GM21526 (cell line): ENCODE data around the gene UNC5A.

Source experiments
- ATAC-seq: cut with Tn5 transposase; IDR thresholded peaks from one replicate; pipeline ENCODE4 v1.9.1; 2021; ENCODE audit warnings: moderate library complexity; ENCODE audit not compliant: unreplicated experiment, low FRiP score

UNC5A gene

DNA sequence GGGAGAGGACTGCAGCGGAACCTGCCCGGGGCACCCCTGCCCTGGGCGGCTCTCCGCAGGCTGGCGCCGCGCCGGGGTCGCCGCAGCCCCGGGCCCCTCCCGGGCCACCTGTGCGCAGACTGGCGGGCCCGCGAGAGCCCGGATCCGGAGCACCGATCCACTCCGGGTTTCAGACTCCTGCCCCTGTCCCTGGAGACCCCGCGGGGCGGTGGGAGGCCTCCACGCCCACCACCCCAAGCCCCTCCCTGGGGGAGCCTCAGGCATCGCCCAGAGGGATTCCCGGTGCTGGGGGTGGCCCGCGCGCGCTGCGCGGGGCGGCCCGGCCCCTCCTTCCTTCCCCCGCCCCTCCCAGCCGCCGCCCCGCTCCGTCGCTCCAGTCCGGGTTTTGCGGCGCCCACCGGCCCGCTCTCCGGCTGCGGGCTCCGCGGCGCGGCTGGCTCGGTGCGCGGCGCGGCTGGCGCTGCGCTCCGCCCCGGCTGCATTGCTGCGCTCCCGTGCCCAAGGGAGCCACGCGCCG lies at the start of gene UNC5A:
UNC5A (plus strand) TSS at position 479 of the 517 bp plus-strand sequence. CDS start 192 bp downstream, outside the sequence.
- ATAC-seq: no peak

DNA sequence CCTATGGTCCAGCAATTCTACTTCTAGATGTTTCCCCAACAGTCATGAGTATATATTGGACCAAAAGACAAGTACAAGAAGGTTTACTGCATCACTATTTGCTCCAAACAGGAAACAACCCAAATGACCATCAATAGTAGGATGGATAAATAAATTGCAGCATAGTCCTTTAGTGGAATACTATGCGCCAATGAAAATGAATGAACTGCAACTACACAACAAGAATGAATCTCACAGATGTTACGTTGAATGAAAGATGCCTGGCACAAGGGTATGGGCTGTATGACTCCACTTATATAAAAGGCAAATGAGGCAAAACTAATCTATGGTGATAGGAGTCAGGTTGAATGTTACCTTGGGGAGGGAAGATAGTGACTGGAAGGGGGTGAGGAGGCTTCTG lies 48.6 kb upstream of the UNC5A start:
- no peak for ATAC-seq

DNA sequence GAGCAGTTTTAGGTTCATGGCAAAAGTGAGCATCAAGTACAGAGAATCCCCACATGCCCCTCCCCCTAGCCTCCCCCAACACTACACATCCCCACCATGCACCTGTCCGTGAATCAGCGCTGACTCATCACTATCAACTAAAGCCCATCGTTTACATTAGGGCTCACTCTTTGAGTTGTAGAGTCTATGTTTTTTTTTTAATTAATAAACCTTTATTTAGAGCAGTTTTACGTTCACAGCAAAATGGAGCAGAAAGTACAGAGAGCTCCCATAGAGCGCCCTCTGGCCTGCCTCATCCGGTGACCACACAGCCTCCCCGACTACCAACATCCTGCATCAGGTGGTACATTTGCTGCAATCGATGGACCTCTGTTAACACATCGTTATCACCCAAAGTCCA lies 47.9 kb upstream of the UNC5A start:
- ATAC-seq: no peak

DNA sequence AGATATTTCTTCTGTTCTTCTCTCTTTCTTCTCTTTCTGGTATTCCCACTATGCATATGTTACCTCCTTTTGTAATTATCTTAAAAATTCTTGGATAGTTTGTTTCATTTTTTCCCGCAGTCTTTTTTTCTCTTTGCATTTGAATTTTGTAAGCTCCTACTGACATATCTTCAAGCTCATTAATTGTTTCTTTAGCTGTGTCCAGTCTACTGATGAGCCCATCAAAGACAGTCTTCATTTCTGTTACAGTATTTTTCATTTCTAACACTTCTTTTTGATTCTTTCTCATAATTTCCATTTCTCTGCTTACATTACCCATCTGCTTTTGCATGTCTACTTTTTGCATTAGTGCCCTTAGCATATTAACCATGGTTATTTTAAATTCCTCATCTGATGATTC lies 44.7 kb upstream of the UNC5A start:
- ATAC-seq: no peak

DNA sequence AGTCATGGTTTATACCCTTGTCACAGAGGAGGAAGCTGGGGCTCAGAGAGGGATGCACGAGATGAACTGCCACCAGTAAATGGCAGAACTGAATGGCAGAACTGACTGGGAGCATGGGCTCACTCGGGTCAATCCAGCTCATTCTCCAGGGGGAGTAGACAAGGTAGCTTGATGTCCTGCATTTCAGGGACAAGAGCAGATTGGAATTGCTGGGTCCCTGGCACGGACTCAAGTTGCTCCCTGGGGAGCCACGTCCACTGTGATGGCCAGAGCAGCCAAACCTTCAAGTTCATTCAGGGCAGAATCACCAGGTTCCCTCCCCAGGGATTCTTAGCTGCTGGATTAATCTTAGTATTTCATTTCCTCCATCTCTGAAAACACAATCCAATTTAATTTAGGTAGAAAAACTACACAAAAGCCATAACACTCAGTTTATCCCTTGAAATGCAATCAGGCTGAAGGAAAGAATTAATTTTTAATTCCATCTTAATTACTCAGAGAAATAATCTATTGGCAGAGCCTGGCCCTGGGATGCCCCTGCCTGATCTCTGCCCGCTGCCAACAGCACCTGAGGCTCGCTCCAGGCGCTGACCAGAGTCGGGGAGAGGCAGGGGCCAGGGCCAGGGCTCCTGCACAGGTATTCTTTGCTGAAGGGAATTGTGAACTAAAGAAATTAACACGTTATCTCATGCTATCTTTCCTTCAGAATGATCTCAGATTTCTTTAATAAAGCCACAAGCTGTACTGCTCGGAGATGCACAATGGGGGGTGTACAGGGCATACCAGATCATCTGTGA lies 42.0 kb upstream of the UNC5A start:
- no peak for ATAC-seq

DNA sequence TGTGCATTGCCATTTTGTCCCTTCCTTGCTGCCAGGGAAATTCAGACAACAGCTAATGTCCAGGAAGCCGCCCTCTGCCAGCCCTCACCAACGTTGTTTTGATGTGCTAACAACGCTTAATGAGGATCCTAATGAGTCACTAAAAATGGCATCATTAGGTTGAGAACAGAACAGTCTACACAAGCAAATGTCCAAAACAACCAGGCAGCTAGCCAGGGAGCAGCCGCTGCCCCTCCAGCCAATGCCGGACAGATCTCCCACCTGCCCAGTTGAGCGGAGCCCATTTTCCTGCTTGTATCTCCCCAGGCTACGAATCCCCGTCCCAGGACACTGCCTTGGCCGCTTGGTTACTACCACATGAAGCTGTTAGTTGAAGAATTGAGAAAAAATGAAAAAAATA lies 40.4 kb upstream of the UNC5A start:
- no peak for ATAC-seq

DNA sequence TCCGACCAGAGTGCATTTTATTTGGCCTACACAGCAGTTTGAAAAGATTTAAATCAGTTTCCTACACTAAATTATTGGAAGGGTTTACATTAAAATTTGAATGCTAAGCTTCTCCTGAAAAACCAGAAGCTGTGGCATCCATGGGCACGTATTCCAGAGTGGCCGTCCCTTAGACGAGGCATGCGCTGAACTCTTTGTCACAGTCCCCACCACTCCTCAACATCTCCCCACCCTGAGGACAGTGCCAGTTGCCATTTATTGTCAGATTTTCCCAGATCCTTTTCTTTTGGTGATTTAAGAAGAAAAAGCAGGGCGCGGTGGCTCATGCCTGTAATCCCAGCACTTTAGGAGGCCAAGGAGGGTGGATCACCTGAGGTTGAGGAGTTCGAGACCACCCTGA lies 39.9 kb upstream of the UNC5A start:
- no peak for ATAC-seq

DNA sequence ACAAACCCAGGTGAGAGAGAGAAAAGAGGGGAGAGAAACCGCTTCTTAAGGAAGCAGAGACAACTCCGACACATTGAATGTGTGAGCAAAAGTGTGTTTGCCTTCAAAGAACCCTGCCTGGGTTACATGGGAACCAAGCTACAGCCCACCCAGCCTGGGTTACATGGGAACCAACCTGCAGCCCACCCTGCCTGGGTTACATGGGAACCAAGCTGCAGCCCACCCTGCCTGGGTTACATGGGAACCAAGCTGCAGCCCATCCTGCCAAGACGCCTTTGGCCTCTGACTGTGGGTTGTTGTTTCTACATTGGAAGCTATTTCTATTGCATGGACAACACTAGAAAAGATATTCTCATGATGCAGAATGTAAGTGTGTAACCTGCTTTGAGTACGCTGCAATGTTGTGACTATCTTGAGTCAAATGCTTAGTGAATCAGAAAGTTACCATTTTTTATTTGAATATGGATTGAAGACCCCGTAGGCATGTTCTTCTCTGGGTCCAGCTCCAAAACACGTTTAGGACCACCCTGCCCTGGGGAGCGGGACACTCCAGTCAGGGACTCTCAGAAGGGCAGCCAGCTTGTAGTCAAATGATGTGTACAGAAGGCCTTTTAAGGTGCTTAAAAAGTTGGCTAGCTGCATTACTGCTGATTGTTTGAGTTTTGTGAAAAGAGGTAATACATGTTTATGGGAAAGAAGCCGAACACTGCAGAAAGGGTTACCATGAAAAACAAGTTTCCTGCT lies 39.1 kb upstream of the UNC5A start:
- no peak for ATAC-seq

DNA sequence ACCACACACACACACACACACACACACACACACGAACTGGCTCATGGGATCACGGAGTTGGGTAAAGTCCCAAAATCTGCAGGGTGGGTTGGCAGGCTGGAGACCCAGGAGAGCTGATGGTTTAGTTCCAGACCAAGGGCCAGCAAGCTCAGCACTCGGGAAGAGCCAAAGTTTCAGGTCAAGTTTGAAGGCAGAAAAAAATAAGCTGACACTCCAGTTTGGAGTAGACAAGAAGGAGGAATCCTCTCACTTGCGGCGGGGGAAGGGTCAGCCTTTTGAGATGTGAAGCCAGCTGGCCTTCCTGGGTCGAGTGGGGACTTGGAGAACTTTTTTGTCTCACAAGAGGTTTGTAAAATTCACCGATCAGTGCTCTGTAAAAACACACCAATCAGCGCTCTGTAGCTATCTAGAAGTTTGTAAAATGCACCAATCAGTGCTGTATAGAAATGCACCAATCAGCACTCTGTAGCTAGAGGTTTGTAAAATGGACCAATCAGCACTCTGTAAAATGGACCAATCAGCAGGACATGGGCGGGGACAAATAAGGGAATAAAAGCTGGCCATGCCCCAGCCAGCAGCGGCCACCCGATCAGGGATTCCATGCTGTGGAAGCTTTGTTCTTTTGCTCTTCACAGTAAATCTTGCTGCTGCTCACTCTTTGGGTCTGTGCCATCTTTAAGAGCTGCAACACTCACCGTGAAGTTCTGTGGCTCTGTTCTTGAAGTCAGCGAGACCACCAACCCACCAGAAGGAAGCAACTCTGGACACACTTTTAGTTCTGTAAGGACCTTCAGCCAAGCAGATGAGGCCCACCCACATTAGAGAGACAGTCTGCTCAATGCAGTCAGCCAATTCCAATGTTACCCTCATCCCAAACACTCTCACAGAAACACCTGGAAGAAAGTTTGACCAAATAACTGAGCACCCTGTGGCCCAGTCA lies 37.8 kb upstream of the UNC5A start:
- no peak for ATAC-seq

DNA sequence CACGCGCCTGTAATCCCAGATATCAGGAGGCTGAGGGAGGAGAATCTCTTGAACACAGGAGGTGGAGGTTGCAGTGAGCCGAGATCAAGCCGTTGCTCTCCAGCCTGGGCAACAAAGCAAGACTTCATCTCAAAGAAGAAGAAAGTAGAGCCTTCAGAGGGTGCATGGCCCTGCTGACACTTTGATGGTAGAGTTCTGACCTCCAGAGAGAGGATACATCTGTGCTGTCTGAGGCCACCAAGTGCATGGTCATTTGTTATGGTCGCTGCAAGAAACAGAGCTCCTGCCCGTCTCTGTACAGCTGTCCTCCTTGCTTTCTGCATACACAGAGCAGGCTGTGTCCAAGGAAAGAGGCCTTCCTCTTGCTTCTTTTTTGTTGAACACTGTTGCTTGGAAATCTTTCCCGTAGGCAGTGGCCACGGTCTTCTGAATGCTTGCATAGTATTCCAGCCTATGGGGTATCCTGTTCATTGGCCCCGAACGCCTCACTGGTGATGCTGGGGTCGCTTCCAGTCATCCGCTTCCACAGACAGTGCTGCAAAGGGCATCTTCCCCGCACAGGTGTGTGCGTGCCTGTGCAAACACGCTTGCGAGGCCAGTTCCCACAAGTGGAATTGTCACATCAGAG lies 36.8 kb upstream of the UNC5A start:
- ATAC-seq: no peak

DNA sequence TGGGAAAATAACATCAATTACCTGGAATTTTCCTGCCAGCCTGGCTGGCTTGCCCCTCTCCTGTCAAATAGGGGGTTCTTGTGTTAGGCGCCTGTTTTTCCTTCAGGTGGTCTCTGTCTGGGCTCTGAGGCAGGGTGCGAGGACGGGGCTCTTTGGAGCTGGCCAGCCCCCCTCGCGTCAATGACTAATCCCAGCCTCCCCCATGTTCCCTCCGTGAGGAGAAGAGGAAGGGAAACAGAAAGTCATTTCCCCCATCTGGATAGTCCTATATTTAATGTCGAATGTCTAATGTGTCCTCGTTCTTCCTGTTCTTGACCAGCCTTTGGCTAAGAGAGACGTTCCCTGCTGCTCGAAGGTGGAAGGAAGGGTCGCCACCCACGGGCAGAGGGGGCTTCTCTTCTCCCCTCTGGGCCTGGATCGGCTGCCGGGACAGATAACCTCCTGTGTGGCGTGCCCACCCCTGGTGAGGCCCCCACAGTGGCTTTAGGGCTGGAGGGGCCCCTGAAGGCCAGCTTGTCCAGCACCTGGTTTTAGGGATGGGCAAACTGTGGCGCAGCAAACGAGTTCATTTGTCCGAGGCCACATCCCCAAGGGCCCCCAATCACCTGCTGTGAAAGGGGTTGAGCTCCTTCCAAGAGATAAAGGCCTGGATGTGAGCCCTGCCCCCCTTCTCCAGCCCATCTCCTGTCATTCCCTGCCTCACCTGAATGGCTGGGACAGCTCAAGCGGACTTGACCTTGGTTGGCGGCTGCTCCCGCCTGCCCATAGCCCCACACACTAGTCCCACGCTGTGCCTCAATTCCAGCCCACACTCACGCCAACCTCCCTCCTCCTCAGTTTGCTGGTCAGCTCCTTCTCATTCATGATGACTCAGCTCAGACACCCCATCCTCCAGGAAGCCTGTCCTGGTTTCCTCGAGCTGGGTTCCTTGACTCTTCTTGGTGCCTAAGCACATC lies 35.9 kb upstream of the UNC5A start:
- ATAC-seq: no peak

DNA sequence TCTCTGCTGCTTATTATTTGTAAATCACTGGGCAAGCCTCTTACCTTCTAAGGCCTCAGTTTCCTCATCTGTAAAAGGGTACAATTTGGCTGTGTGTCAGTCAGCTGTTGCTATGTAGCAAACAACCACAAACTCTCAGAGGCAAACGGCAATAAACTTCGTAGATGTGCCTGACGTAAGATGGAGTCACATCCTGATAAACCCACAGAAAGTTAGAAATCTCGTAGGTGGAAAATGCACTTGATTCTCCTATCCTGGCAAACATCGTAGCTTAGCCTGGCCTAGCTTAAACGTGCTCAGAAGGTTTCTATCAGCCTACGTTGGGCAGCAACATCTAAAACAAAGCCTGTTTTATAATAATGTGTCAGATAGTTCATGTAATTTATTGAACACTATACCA lies 35.0 kb upstream of the UNC5A start:
- no peak for ATAC-seq

DNA sequence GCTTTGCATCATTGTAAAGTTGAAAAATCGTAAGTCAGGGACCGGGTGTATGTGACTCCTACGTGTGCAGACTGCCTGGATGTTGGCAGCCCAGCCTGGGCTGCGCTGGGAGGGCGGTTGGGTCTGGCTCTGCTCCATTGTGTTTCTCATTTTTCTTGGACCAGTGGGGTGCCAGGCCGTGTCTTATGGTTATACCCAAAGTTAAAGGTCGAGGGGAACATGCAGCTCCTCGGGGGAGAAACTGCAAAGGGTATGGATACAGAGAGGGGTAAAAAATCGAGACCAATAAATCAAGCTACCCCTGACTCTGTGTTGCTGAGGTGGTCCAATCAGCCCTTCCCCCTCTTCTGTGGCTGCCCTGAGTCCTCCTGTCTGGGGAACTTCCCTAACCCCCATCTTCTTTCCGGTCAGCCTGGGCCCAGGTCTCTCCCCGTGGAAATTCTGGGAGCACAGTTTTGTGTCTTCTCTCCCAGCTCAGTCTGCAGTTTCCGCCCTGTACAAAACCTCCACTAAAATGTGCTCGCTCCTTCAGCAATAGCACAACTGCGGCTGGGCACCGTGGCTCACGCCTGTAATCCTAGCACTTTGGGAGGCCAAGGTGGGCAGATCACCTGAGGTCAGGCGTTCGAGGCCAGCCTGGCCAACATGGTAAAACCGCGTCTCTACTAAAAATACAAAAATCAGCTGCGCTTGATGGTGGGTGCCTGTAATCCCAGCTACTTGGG lies 34.1 kb upstream of the UNC5A start:
- no peak for ATAC-seq

DNA sequence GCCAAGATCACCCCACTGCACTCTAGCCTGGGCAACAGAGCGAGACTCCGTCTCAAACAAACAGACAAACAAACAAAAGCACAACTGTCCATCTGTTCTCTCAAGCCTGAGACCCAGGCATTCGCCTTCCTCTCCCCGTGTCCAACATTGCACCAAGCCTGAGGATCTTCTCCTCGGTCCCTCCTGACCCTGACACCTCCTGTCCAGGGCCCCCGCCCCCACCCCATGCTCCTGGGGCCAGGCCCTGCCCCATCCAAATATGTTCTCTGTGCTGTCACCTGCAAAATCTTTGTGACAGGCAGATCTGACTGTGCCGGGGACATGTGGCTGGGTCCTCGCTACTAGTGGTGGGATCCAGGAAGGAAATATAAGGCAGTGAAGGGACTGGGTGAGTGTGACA lies 33.4 kb upstream of the UNC5A start:
- no peak for ATAC-seq

DNA sequence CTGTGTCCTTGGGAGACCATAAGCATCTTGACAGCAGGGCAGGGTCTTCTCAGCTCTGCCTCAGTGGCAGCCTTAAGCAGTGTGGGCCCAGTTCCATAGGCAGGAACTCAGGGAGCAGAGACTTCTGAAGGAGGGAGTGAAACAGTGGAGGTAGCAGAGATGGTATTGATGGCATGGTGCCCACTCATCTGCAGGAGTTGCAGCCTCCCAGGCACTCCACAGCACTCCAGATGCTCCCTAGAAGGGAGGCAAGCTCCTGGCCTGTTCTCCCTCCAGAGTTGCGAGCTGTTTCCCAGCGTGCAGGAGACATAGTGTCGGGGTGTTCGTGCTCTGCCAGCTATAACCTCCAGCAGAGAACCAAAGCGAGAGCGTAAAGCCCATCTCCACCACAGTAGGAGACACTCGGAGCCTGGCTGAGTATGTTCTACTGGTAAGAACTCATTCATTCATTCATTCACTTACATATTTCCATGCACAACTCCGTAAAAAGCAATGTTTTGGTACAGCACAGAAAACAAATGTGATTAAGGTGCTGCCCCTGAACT lies 31.4 kb upstream of the UNC5A start:
- ATAC-seq: no peak

DNA sequence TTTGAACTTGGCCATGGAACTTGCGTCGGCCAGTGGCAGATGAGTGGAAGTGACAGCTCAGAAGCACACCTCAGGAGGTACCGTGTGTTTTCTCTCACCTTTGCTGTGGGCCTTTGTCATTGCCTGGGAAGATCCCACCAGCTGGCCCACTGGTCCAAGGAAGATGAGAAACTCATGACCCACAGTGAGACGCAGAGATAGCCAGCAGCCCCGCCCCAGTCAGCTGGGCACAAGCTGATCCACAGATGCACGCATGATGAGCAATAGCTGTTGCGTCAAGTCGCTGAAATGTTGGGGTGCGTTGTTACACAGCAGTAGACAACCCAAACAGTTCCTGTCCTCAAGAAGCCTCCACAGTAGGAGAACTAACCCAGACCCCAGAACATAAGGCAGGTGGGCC lies 30.8 kb upstream of the UNC5A start:
- ATAC-seq: no peak

DNA sequence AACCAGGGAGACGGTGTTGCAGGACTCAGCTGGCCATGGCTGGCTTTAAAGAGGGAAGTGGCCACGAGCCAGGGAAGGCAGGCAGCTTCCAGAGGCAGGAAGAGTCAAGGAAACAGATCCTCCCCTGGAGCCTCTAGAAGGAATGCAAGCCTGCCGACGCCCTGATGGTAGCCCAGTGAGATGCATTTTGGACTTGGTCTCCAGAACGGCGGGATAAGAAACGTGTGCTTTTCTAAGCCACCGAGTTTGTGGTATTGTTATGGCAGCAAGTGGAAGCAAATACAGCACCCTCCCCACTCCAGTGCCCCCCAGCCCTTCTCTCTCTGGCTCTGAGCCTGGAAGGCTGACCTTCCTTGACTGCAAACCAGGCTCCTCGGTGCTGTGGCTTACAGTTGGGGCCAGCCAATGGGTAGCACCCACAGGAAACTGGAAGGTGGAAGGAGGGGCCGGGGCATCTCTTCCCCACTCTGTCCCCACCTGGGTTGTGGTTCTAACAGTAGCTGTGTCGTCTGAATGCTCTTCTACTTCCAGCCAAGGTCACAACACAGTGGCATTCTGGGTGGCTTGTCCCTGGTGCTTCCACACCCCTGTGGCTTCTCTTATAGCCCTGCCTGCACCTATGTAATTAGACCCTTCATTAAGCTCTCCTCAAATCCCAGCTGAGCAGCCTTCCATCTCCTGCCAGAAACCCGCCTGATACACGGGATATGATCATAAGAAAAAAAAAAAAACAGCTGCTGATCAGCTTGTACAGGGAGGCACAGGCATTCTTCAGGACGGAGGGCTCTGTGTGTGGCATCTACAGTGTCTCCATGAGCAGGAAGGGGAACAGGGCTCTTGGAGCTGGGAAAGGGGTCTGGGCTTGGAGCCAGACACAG lies 29.9 kb upstream of the UNC5A start:
- no peak for ATAC-seq
